Transverse colon (tissue), 4 donors: ENCODE results near the gene XAGE1B.
"Not testable (repeated sequence)": the region's sequence is repeated elsewhere in the genome, so short reads cannot be mapped to it uniquely, and the experiment has no call there.

Experiments used
- POLR2A ChIP-seq: fragments of 450-650 bp; IDR thresholded peaks from one replicate; pipeline ENCODE4 v1.6.1; 2016; ENCODE audit warnings: antibody characterized with exemption, mild to moderate bottlenecking, moderate library complexity
- POLR2AphosphoS5 ChIP-seq, 3 donors: sonication (generic); formaldehyde crosslinking; IDR thresholded peaks; one replicate each; pipeline ENCODE4 v1.6.1; 2016; ENCODE audit warnings: antibody characterized with exemption in 3 of 3
- TF ChIP-seq, protein P1 (sequence below), 5 experiments: fragments of 200-600 bp in 3 of 5; fragments of 450-650 bp in 2 of 5; sonication (generic) in 3 of 5; IDR thresholded peaks; 1 replicate in 2 of 5; 2 replicates in 3 of 5; pipeline ENCODE4 v1.5.1; 2016 to 2017; ENCODE audit warnings: antibody characterized with exemption in 5 of 5, inconsistent platforms in 3 of 5, mild to moderate bottlenecking in 2 of 5, moderate library complexity in 1 of 5

DNA sequence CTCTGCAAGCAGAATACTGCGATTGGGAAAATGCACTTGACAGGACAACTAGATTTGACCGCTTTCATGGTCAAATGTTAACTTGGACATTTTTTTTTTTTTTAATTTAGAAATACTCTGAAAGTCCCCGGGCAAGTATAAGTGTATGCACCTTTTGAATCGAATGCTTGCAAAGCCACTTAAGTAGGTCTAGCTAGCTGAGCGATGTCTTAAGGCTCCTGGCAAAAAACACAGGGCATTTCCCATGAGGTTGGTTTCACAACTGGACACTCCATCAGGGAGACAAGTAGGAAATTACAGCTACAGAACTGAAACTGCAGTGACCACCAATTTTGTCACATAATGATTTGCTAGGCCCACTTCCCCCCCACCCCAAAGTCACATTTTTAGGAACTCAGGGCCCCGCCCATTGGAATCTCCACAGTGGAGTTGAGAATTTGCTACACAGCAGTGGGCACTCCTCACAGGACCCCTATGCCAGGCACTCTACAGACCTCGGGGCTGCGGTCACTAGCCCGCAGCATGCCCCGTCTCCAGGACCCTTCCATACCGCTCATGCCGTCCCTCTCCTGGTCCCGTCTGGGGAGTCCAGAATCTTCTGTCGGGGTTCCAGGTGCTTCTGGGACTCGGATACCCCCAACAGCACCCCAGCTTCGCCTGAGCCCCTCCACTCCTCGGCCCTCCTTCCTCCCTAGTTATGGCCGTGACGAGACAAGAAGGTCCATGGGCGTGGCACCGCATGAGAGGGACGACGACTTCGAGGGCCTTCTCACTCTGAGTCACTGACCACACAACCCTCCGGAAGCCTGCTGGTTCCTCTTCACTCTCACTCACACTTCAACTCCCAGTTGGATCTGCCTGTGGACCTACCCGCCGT is 515 bp downstream of the XAGE1B start:
- TF ChIP-seq, protein P1, sequence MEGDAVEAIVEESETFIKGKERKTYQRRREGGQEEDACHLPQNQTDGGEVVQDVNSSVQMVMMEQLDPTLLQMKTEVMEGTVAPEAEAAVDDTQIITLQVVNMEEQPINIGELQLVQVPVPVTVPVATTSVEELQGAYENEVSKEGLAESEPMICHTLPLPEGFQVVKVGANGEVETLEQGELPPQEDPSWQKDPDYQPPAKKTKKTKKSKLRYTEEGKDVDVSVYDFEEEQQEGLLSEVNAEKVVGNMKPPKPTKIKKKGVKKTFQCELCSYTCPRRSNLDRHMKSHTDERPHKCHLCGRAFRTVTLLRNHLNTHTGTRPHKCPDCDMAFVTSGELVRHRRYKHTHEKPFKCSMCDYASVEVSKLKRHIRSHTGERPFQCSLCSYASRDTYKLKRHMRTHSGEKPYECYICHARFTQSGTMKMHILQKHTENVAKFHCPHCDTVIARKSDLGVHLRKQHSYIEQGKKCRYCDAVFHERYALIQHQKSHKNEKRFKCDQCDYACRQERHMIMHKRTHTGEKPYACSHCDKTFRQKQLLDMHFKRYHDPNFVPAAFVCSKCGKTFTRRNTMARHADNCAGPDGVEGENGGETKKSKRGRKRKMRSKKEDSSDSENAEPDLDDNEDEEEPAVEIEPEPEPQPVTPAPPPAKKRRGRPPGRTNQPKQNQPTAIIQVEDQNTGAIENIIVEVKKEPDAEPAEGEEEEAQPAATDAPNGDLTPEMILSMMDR (IDR thresholded peaks at IDR 0.05): not testable (repeated sequence)
- TF ChIP-seq POLR2A; POLR2AphosphoS5 (IDR thresholded peaks at IDR 0.05): not testable (repeated sequence)
